A673 (cell line): ENCODE results near the gene AOC2. TPM values are rescaled to one million over a fixed set of nuclear protein-coding genes. Genes with fewer than 3 reads are reported as not detected.

ENCODE experiments used
- BruUV-seq: library from RNA; stranded (reverse); fragments of 400-500 nt; replicated peaks from 2 replicates; lab custom pipeline; 2021; lab: Mats Ljungman, UMichigan
- CTCF ChIA-PET: fragments of 300-600 bp; sonication (Branson Sonifier 250); formaldehyde crosslinking; loops from one replicate; lab custom pipeline; 2022; ENCODE audit warnings: antibody characterized with exemption; lab: Charles Lee
- POLR2A ChIA-PET: fragments of 300-600 bp; sonication (Branson Sonifier 250); formaldehyde crosslinking; loops from one replicate; lab custom pipeline; 2022; ENCODE audit warnings: antibody characterized with exemption; ENCODE audit not compliant: low non-redundant PET; lab: Charles Lee
- DNase-seq: peaks from one replicate; pipeline ENCODE4 v3.0.0-alpha.2; 2015; ENCODE audit warnings: low spot score
- H3K27ac ChIP-seq: fragments of 200-600 bp; sonication (generic); 2 replicates; pipeline ENCODE4 v1.5.1; 2016; ENCODE audit warnings: mixed run types, low read depth, mild to moderate bottlenecking, mixed read lengths, antibody characterized with exemption, low read length; ENCODE audit not compliant: poor library complexity, severe bottlenecking
- H3K27me3 ChIP-seq: fragments of 200-600 bp; sonication (generic); replicated peaks from 2 replicates; pipeline ENCODE4 v1.6.1; 2017; ENCODE audit warnings: mixed run types, low read depth, mild to moderate bottlenecking, mixed read lengths, antibody characterized with exemption, low read length; ENCODE audit not compliant: insufficient read depth, poor library complexity
- H3K36me3 ChIP-seq: fragments of 200-600 bp; sonication (generic); 2 replicates; pipeline ENCODE4 v1.6.1; 2016; ENCODE audit warnings: mixed run types, mild to moderate bottlenecking, mixed read lengths, antibody characterized with exemption, low read length; ENCODE audit not compliant: insufficient read depth, poor library complexity, severe bottlenecking
- H3K4me1 ChIP-seq: fragments of 200-600 bp; sonication (generic); 2 replicates; pipeline ENCODE4 v1.6.1; 2017; ENCODE audit warnings: mixed run types, mild to moderate bottlenecking, mixed read lengths, antibody characterized with exemption, low read length; ENCODE audit not compliant: insufficient read depth, poor library complexity, severe bottlenecking
- H3K4me3 ChIP-seq: fragments of 200-600 bp; sonication (generic); 2 replicates; pipeline ENCODE4 v1.5.1; 2016; ENCODE audit warnings: low read depth, mixed run types, mild to moderate bottlenecking, mixed read lengths, low read length; ENCODE audit not compliant: poor library complexity, severe bottlenecking
- H3K9me3 ChIP-seq: fragments of 200-600 bp; sonication (generic); 2 replicates; pipeline ENCODE4 v1.6.1; 2016; ENCODE audit warnings: mixed run types, low read depth, mild to moderate bottlenecking, mixed read lengths, antibody characterized with exemption, low read length; ENCODE audit not compliant: poor library complexity, severe bottlenecking
- CTCF ChIP-seq: fragments of 300-800, 200-600 bp; sonication (generic); conservative IDR thresholded peaks from 2 replicates; pipeline ENCODE4 v1.5.1; 2017; ENCODE audit warnings: low read depth, mild to moderate bottlenecking, antibody characterized with exemption, low read length, moderate library complexity, mixed read lengths
- EZH2 ChIP-seq: fragments of 200-600 bp; sonication (generic); IDR thresholded peaks from 2 replicates; pipeline ENCODE4 v1.6.1; 2017; ENCODE audit warnings: borderline replicate concordance, low read depth, mild to moderate bottlenecking, mixed read lengths, antibody characterized with exemption, low read length; ENCODE audit not compliant: poor library complexity, severe bottlenecking
- intact Hi-C: fragments of 100-400 bp; cut with micrococcal nuclease; formaldehyde crosslinking; loops from one replicate; pipeline ENCODE4 v1.10.0; 2022; ENCODE audit not compliant: unreplicated experiment
- total RNA-seq: library from RNA; stranded (reverse); gene quantifications from 2 replicates; pipeline ENCODE4 v1.2.3, GENCODE V29; 2021

The AOC2 gene
- total RNA-seq, 1 experiment from 2014 or later, result 1.2 TPM

- BruUV-seq, result no TSS peak
- ChIA-PET POLR2A (no interaction called here), CTCF (no interaction called here)
- Histone ChIP-seq H3K36me3 (no peaks in the 10 kb centered on the region), H3K27ac (no peak overlapping the region), H3K9me3 (no peaks in the 10 kb centered on the region), H3K4me3 (no peak overlapping the region), H3K4me1 (no peaks in the 10 kb centered on the region), H3K27me3 (no peaks in the 10 kb centered on the region)
- intact Hi-C loops, result no loop called here
- DNase-seq, result no peak
- TF ChIP-seq CTCF (no peak), EZH2 (no peak)
These were observed 13.0 kb downstream of the AOC2 start for GRCh38 chr17:42857389-42857788.

- Histone ChIP-seq H3K9me3 (no peaks in the 10 kb centered on the region), H3K4me1 (no peaks in the 10 kb centered on the region), H3K36me3 (no peaks in the 10 kb centered on the region), H3K27me3 (no peaks in the 10 kb centered on the region), H3K27ac (no peak overlapping the region), H3K4me3 (no peak overlapping the region)
- no TSS peak for BruUV-seq
- ChIA-PET CTCF (no interaction called here), POLR2A (no interaction called here)
- no peak for DNase-seq
- TF ChIP-seq EZH2, result no peak
- TF ChIP-seq CTCF, result no peak
- intact Hi-C loops, result no loop called here
These were observed 21.3 kb downstream of the AOC2 start for GRCh38 chr17:42865638-42866094.

GRCh38 chr17:42866216-42866615 lies 21.8 kb downstream of the AOC2 start:
- no peak for DNase-seq
- ChIA-PET POLR2A (no interaction called here), CTCF (no interaction called here)
- no peak overlapping the region for H3K4me3 ChIP-seq
- H3K9me3 ChIP-seq, result no peaks in the 10 kb centered on the region
- BruUV-seq, result no TSS peak
- H3K36me3 ChIP-seq, result no peaks in the 10 kb centered on the region
- no peaks in the 10 kb centered on the region for H3K27me3 ChIP-seq
- intact Hi-C loops, result no loop called here
- H3K4me1 ChIP-seq, result no peaks in the 10 kb centered on the region
- TF ChIP-seq CTCF, result no peak
- TF ChIP-seq EZH2, result no peak
- H3K27ac ChIP-seq, result no peak overlapping the region
